GM12875 (cell line): ENCODE data around the gene P4HB.

Experiments used
- H3K4me3 ChIP-seq: one replicate; pipeline ENCODE4 v1.5.1; 2011; ENCODE audit warnings: low read depth, low read length, control low read depth
- TF ChIP-seq, protein P1 (sequence below): IDR thresholded peaks from 2 replicates; pipeline ENCODE4 v1.5.1; 2011; ENCODE audit warnings: low read depth, mild to moderate bottlenecking, control low read depth, inconsistent platforms, low read length, moderate library complexity, borderline replicate concordance; ENCODE audit not compliant: insufficient read depth

The P4HB gene

DNA sequence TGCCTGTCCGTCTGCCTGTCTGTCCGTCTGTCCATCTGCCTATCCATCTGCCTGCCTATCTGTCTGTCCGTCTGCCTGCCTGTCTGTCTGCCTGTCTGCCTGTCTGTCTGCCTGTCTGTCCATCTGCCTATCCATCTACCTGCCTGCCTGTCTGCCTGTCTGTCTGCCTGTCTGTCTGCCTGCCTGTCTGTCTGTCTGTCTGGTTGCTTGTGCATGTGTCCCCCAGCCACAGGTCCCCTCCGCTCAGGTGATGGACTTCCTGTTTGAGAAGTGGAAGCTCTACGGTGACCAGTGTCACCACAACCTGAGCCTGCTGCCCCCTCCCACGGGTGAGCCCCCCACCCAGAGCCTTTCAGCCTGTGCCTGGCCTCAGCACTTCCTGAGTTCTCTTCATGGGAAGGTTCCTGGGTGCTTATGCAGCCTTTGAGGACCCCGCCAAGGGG lies 50.8 kb downstream of the P4HB start:
- no peak overlapping the region for H3K4me3 ChIP-seq
- TF ChIP-seq, protein P1, sequence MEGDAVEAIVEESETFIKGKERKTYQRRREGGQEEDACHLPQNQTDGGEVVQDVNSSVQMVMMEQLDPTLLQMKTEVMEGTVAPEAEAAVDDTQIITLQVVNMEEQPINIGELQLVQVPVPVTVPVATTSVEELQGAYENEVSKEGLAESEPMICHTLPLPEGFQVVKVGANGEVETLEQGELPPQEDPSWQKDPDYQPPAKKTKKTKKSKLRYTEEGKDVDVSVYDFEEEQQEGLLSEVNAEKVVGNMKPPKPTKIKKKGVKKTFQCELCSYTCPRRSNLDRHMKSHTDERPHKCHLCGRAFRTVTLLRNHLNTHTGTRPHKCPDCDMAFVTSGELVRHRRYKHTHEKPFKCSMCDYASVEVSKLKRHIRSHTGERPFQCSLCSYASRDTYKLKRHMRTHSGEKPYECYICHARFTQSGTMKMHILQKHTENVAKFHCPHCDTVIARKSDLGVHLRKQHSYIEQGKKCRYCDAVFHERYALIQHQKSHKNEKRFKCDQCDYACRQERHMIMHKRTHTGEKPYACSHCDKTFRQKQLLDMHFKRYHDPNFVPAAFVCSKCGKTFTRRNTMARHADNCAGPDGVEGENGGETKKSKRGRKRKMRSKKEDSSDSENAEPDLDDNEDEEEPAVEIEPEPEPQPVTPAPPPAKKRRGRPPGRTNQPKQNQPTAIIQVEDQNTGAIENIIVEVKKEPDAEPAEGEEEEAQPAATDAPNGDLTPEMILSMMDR, result no peak

DNA sequence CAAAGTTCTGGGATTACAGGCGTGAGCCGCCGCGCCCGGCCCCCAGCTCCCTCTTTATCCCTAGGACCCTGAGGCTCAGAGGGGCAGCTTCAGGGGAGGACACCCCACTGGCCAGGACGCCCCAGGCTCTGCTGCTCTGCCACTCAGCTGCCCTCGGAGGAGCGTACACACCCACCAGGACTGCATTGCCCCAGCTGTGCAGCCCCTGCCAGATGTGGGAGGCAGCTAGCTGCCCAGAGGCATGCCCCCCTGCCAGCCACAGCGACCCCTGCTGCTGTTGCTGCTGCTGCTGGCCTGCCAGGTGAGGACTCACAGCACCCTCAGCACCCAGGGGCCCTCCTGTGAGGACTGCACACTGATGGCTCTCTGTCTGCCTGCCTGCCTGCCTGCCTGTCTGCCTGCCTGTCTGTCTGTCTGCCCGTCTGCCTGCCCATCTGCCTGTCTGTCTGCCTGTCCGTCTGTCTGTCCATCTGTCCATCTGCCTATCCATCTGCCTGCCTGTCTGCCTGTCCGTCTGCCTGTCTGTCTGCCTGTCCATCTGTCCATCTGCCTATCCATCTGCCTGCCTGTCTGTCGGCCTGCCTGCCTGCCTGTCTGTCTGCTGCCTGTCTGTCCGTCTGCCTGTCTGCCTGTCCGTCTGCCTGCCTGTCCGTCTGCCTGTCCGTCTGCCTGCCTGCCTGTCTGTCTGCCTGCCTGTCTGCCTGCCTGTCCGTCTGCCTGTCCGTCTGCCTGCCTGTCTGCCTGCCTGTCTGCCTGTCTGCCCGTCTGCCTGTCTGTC lies 51.4 kb downstream of the P4HB start:
- TF ChIP-seq, protein P1, result peak; percentile 25; the same call in 1 of the 2 replicates
- H3K4me3 ChIP-seq, result no peak overlapping the region

DNA sequence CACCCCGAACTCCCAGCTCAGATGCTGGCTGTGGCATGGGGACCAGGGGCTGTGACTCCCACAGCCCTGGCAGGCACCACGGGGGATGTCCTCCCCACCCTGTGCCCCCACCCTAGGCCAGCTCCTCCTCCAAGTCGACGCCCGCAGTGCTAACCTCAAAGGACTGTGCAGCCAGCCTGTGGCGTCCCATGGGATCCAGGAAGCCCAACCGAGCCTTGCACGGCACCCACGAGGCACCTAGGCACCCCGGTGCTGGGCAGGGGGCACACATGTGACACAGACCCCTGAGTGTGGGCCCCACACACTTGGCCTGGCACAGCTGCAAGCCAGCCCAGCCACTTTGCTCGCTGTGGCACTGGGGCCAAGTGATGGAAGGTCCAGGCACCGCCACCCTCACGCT lies 52.5 kb downstream of the P4HB start:
- TF ChIP-seq, protein P1, result no peak
- no peak overlapping the region for H3K4me3 ChIP-seq

DNA sequence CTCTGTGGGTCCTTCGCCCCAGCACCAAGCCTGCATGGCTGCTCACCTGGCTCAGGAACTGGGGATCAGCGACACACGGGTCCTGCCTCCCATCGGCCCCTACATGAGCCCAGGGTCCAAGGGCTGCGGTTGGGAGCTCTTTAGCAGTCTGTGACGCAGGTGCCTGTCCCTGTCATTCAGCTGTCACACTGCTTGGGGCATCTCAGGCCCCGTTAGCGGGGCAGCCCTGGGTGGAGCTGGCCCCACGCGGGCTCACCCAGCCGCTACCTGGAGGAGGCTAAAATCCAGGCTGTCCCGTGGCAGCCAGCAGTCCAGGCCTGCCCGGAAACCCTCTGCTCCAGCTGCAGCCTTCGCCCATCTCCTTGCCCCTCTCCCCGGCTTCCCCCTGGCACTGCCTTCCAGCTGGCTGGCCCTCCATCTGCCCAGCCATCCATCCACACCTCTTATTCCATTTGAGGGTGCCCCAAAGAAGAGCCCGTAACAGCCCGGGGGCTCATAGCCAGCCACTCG lies 53.1 kb downstream of the P4HB start:
- no peak overlapping the region for H3K4me3 ChIP-seq
- TF ChIP-seq, protein P1, result no peak

DNA sequence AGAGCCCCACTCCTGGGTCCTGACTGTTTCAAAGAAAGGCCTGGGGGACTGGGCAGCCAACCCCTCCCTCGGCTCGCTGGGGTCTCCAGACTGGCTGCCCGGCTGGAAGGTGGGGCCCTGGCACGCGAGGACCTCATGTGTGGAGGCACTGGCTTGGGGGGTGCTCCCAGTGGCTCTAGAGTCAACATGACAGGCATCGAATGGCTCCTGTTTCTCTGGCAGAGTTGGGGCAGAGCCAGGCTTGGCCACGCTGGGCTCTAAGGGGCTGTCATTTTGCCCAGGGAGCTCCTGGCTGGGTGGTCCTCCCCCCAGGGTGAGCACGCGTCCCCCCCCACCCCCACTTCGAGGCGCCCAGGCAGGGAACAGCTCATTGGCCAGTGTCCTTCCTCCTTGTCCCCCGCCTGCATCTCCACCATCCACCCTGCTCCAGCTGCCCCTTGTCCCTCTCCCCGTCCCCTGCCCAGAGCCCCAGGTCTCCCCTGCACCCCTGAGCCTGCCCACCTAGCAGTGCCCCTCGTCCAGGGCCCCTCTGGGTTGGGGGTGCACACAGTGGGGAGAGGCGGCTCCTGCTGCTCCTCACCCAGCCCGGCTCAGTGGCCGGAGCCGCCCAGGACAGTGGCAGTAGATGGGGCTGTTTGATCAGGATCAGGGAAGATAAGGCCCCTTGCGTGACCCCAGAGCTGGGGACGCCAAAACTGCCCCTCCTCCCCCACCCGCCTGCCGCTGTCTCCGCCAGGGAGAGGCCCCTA lies 53.7 kb downstream of the P4HB start:
- TF ChIP-seq, protein P1, result no peak
- H3K4me3 ChIP-seq, result no peak overlapping the region

DNA sequence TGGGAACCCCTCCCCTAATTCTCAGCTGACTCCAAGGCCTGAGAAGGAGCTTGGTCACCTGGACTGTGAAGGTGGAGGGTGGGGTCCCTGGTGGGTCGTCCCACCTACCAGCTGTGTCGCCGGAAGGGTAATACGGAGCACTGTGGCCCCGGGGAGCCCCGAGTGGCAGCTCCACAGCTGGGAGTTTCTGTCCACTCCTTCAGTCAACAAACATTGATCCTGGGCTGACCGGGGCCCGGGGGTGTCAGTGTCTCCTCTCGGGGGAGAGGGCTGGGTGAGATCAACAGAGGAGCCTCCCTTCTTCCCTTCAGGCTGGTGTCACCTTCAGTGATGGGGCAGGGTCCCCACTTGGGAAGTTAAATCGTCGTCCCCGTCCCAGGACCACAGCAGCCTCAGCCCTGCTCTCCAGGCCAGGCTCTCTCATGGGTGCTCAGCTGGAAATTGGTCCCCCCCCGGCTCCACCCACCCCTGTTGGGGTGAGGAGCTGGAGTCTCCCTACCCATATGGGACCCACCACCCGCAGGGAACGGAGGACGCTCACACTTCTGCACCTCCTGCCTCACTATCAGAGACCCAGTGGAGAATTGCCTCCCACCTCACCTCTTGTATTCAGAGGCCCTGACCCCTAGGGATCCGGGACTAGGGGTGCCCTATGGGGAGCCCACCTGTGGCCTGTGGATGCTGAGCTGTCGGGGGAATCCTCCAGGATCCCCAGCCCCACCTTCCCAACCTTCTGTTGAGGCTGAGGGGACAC lies 54.5 kb downstream of the P4HB start:
- TF ChIP-seq, protein P1, result no peak
- H3K4me3 ChIP-seq, result no peak overlapping the region
